ENCODE results near the gene RUNDC3A. TPM values are rescaled to one million over a fixed set of nuclear protein-coding genes. Genes with fewer than 3 reads are reported as not detected.

Gene RUNDC3A
- total RNA-seq = 0.16 and 0.18 TPM in 2 replicates

DNA sequence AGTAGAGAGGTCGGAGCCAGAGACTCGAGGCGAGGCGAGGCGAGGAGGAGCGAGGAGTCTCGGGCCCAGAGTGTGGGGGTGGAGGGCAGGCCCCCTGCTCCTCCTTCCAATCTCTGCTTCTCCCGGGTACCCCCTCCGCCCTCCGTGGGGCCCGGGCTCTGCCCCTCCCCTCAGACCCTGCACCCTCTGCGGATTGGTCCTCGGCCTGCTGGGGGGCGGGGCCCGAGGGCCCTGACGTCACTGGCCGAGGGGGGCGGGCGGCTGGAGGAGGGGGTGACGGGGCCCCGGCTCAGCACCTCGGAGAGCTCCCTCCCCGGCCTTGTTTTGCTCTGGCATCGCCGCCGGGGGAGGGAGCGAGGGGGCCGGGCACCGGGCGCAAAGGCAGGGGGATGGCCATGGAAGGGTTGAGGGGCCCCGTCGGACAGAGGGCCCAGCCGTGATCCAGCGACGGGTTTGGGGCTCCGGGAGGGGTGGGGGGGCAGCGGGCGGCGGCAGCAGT lies at the start of gene RUNDC3A:
Gene RUNDC3A, plus strand, starts transcription at position 282 of the 499 bp plus-strand sequence. CDS start 232 bp downstream, outside the sequence.
- Mint-ChIP-seq H3K27me3 (ENCODE audit: low read depth) (peaks cover 29% of the 10 kb centered on the region), H3K27ac (no peak within 1 kb of the TSS), H3K36me3 (ENCODE audit: low read depth) (no peaks in the 10 kb centered on the region), H3K9me3 (no peaks in the 10 kb centered on the region), H3K4me3 (ENCODE audit: low read depth) (peak within 1 kb of the TSS; percentile 17), H3K4me1 (ENCODE audit: low read depth) (peaks cover 7% of the 10 kb centered on the region)
- DNase-seq (ENCODE audit: low spot score) = peak; percentile 73
- intact Hi-C loops (cut with micrococcal nuclease) = no loop called here

DNA sequence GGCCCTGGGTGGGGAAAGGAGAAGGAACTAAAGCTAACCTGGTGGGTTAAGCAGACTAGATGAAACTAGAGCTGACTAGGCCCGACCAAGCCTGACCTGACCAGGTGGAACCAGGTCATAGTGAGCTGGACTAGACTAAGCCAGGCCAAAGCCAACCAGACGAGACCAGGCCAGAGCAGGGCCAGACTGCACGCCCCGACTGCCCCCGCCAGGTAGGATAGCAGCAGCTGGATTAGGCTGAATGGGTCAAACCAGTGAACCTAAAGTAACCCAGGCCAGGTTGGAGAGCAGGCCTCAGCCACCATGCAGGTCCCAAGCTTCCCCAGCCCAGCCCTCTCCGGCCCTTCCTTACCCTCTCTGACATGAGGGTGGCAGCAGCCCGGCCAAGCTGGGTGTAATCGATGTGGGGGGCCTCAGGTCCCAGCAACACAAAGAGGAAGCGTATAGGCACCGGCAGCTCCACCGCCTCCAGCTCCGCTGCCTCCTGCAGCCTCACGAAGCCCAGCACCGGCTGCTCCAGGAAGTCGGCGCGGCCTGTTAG lies 49.5 kb upstream of the RUNDC3A start:
- no peaks in the 10 kb centered on the region for H3K36me3 Mint-ChIP-seq (ENCODE audit: low read depth)
- H3K27me3 Mint-ChIP-seq (ENCODE audit: low read depth) = no peaks in the 10 kb centered on the region
- H3K9me3 Mint-ChIP-seq = no peaks in the 10 kb centered on the region
- no peaks in the 10 kb centered on the region for H3K4me1 Mint-ChIP-seq (ENCODE audit: low read depth)
- DNase-seq (ENCODE audit: low spot score) = no peak
- intact Hi-C loops (cut with micrococcal nuclease) = no loop called here
- no peak overlapping the region for H3K27ac Mint-ChIP-seq
- H3K4me3 Mint-ChIP-seq (ENCODE audit: low read depth) = no peak overlapping the region

DNA sequence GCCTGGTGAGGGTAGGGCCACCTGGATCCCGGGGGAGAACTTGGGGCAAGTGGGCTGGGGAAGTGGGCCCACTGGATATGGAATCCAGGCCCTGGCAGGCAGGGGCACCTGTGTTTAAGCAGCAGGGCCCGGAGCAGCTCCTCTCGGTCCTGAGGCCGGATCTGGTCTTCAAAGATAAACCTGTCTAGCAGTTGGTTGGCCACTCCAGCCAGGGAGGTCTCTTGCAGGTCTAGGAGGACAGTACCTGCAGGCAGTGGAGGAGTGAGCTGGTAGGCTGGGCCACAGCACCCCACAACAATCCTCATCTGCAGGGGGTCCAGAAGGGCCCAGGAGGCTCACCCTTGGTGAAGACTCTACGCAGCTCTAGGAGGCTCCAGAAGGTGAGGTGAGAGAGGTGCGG lies 48.1 kb upstream of the RUNDC3A start:
- DNase-seq (ENCODE audit: low spot score) = no peak
- Mint-ChIP-seq H3K4me1 (ENCODE audit: low read depth) (no peaks in the 10 kb centered on the region), H3K36me3 (ENCODE audit: low read depth) (no peaks in the 10 kb centered on the region), H3K27me3 (ENCODE audit: low read depth) (no peaks in the 10 kb centered on the region), H3K4me3 (ENCODE audit: low read depth) (no peak overlapping the region), H3K27ac (no peak overlapping the region), H3K9me3 (no peaks in the 10 kb centered on the region)
- intact Hi-C loops (cut with micrococcal nuclease) = no loop called here

DNA sequence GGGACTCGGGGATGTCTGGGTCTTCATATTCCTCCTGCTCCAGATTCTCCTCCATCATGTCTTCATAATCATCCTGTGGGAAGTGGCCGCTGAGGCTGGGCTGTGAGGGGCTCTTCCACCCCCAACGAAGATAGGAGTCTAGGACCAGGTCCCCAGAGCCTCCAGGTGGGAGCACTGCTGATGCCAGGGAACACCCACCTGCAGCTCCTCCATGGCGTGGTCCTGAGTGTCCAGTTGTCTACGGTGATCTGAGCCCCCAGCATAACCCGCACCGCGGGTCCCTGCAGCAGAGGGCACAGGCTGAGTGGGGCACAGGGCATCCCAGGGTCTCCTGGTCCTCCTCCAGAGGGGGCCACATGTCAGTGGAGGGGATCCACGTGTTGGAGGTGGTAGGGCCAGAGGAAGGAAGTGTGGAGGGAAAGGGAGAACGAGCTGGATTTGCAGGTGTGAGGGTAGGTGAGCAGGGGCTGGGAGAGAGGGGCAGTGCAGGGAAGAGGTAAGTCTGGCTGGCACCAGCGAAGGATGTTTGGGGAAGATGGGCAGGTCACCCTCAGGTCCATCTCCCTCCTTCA lies 45.7 kb upstream of the RUNDC3A start:
- DNase-seq (ENCODE audit: low spot score) = no peak
- no peaks in the 10 kb centered on the region for H3K9me3 Mint-ChIP-seq
- H3K27ac Mint-ChIP-seq = no peak overlapping the region
- H3K36me3 Mint-ChIP-seq (ENCODE audit: low read depth) = no peaks in the 10 kb centered on the region
- intact Hi-C loops (cut with micrococcal nuclease) = no loop called here
- no peaks in the 10 kb centered on the region for H3K4me1 Mint-ChIP-seq (ENCODE audit: low read depth)
- no peaks in the 10 kb centered on the region for H3K27me3 Mint-ChIP-seq (ENCODE audit: low read depth)
- no peak overlapping the region for H3K4me3 Mint-ChIP-seq (ENCODE audit: low read depth)

DNA sequence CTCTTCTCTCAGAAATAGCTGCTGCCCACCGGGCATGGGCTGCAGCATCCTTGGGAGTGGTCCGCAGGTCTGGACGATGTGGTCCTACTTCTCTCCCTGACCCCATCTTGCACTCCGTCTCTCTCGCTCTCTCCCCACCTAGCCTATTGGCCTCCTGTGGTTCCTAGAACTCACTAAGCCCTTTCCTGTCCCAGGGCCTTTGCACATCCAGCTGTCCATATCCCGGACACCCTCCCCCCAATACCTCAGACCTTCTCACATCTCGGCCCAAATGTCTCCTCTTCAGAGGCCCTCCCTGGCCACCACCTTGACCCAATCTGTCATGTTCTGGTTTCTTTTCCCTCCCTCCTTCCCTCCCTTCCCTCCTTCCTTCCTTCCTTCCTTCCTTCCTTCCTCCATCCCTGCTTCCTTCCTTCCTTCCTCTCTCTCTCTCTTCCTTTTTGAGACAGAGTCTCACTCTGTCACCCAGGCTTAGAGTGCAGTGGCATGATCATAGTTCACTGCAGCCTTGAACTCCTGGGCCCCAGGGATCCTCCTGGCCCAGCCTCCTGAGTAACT lies 45.0 kb upstream of the RUNDC3A start:
- H3K27me3 Mint-ChIP-seq (ENCODE audit: low read depth) = no peaks in the 10 kb centered on the region
- no peaks in the 10 kb centered on the region for H3K4me1 Mint-ChIP-seq (ENCODE audit: low read depth)
- H3K4me3 Mint-ChIP-seq (ENCODE audit: low read depth) = no peak overlapping the region
- no peaks in the 10 kb centered on the region for H3K9me3 Mint-ChIP-seq
- H3K36me3 Mint-ChIP-seq (ENCODE audit: low read depth) = no peaks in the 10 kb centered on the region
- no peak for DNase-seq (ENCODE audit: low spot score)
- no peak overlapping the region for H3K27ac Mint-ChIP-seq
- intact Hi-C loops (cut with micrococcal nuclease) = no loop called here

DNA sequence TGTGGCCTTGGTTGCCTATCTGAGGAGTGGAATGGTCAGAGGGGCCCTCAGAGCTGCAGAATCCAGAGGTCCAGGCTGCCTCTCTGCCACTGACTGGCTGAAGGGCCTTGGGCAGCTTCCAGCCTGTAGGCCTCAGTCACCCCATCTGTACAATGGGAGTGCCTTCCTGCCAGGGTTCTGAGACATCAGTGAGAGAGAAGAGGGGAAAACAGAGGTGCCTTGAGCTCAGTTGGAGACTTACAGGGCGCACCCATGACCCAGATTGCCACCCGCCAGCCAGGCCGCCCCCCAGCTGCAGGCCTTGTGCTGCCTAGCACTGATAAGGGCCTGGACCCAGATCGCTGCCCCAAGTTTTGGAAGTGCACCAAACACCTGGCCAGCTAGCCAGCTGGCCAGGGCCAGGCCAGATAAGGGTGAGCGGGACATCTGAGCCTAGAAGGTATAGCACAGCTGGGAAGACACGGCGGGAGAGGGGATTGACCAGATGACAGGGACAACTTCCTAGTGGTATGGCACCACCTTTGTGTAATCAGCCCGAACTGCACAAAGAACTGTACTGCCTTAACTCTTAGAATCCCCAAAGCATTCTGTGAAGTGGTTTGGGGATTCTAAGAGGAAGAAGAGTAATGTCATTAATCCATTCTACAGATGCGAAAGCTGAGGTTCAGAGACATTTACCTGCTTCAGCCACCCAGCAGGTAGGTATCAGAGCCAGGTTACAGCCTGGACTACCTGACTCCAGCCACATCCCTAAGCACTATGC lies 41.8 kb upstream of the RUNDC3A start:
- intact Hi-C loops (cut with micrococcal nuclease) = no loop called here
- H3K4me3 Mint-ChIP-seq (ENCODE audit: low read depth) = no peak overlapping the region
- no peaks in the 10 kb centered on the region for H3K9me3 Mint-ChIP-seq
- no peaks in the 10 kb centered on the region for H3K4me1 Mint-ChIP-seq (ENCODE audit: low read depth)
- no peaks in the 10 kb centered on the region for H3K36me3 Mint-ChIP-seq (ENCODE audit: low read depth)
- H3K27me3 Mint-ChIP-seq (ENCODE audit: low read depth) = no peaks in the 10 kb centered on the region
- DNase-seq (ENCODE audit: low spot score) = no peak
- H3K27ac Mint-ChIP-seq = no peak overlapping the region

DNA sequence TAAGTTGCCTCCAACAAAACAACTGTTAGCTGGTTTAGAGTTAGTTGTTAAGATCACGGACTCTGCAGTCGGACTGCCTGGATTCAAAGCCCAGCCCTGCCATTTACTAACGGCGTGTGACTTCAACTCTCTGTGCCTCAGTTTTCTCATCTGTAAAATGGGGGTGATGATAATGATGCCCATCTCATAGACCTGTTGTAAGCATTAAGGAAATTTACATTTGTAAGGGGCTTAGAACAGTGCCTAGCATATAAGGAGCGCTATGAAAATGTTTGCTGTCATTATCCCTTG lies 41.3 kb upstream of the RUNDC3A start:
- Mint-ChIP-seq H3K4me3 (ENCODE audit: low read depth) (no peak overlapping the region), H3K4me1 (ENCODE audit: low read depth) (no peaks in the 10 kb centered on the region), H3K27me3 (ENCODE audit: low read depth) (no peaks in the 10 kb centered on the region), H3K27ac (no peak overlapping the region), H3K9me3 (no peaks in the 10 kb centered on the region), H3K36me3 (ENCODE audit: low read depth) (no peaks in the 10 kb centered on the region)
- no peak for DNase-seq (ENCODE audit: low spot score)
- intact Hi-C loops (cut with micrococcal nuclease) = no loop called here

DNA sequence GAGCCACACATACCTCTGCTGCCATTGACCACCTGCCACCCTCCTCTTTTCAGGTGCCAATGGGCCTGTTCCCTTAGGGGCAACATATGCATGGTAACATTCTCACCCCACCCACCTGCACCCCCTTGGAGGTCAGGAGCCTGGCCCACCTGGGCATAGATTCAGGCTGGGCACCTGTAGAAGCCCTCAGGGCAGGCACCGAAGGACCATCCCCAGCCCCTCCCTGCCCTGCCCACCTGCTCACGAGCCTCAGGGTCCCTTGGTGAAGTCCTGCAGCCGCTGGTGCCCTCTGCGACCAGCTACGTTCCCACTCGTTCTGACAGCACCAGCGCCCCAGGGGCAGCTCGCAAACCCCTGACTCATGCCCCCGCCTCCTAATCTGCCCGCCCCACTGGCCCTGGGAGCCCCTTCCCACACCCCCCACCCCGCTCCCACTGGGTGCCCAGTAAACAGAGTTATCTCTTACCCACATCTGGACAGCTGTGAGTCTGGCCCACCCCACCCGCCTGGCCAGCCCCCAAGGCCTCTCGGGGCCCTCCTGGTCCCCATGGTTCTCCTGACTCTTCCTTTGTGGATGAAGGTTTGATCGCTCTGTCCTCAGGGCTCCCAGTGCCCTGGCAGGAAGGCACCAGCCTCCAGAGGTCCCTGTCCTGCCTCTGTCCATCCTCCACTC lies 40.4 kb upstream of the RUNDC3A start, which contains the start of gene SLC4A1:
Gene SLC4A1, minus strand, starts transcription at position 318 of the 673 bp plus-strand sequence. CDS start 5,269 bp downstream, outside the sequence.
- Mint-ChIP-seq H3K36me3 (ENCODE audit: low read depth) (no peaks in the 10 kb centered on the region), H3K9me3 (no peaks in the 10 kb centered on the region), H3K4me1 (ENCODE audit: low read depth) (no peaks in the 10 kb centered on the region), H3K4me3 (ENCODE audit: low read depth) (no peak within 1 kb of the TSS), H3K27ac (no peak within 1 kb of the TSS), H3K27me3 (ENCODE audit: low read depth) (no peaks in the 10 kb centered on the region)
- intact Hi-C loops (cut with micrococcal nuclease) = no loop called here
- DNase-seq (ENCODE audit: low spot score) = no peak

DNA sequence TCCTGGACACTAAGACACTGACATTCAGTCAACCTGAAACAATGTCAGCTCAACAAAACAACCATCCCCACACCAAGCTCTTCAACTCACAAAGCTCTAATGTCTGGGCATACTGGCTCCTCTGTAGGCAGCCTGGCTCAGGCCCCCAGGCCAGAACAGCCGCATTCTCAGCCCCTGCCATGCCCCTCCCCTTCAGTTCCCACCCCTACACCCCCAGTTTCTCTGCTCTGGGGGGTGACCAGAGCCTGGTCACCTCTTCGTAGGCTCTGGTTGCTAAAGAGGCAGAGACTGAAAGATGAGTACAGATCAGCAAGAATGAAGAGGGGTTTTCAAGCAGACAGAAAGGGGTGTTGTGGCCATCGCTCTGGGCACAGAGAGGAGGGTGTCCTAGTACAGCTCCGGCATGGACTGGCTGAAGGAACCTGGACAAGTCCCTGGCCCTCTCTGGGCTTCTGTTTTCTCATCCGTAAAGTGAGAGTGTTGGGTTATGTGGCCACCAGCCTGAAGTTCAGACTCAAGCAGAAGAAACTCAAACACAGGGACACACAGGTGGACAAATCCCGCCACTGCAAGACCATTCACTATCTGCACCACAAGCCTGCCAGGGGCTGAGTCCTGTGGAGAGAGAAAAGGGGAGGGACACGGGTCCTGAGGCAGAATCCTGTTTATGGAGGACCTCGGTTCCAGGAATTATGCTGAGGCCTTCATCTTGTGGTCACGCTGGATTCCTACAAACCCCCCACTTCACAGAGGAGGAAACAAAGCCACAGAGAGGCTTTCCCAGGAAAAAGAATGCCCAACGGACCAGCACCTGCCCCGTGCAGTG lies 39.5 kb upstream of the RUNDC3A start:
- DNase-seq (ENCODE audit: low spot score) = no peak
- no peaks in the 10 kb centered on the region for H3K9me3 Mint-ChIP-seq
- H3K27ac Mint-ChIP-seq = no peak overlapping the region
- no peak overlapping the region for H3K4me3 Mint-ChIP-seq (ENCODE audit: low read depth)
- H3K4me1 Mint-ChIP-seq (ENCODE audit: low read depth) = no peaks in the 10 kb centered on the region
- H3K27me3 Mint-ChIP-seq (ENCODE audit: low read depth) = peaks cover under 1% of the 10 kb centered on the region
- intact Hi-C loops (cut with micrococcal nuclease) = no loop called here
- H3K36me3 Mint-ChIP-seq (ENCODE audit: low read depth) = no peaks in the 10 kb centered on the region

DNA sequence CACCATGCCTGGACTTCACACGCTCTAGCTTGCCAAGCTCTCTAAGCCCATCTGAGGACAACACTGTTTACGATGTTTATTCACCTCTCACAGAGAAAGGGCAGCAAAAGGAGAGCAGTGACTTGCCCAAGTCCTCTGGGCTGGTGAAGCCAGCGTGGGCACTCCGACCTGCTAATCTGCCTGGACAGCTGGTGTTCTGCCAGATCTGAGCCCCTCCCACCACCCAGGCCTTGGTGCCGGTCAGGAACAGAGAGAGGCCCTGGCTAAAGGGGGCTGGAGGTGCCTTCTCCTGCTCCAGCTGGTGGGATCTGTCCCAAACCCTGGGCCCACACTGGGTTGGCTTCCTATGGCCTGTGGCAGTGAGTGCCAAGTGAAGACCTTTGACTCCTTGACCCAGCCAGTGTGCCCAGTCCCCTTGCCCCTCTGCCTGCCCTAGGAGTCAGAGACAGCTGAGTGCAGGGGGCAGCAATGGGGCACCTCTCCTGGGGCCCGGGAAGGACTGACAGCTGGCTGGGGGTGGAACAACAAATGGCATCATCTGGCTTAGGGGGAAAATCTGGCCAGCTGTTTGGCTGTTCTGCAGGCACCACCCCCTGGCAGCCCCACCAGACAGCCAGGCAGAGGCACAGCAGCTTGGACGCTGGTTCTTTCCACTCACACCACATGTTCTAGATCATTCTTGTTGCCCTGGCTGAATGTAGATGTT lies 38.7 kb upstream of the RUNDC3A start:
- no peak for DNase-seq (ENCODE audit: low spot score)
- Mint-ChIP-seq H3K4me3 (ENCODE audit: low read depth) (no peak overlapping the region), H3K27ac (no peak overlapping the region), H3K9me3 (no peaks in the 10 kb centered on the region), H3K36me3 (ENCODE audit: low read depth) (no peaks in the 10 kb centered on the region), H3K27me3 (ENCODE audit: low read depth) (peaks cover 2% of the 10 kb centered on the region), H3K4me1 (ENCODE audit: low read depth) (no peaks in the 10 kb centered on the region)
- intact Hi-C loops (cut with micrococcal nuclease) = no loop called here

DNA sequence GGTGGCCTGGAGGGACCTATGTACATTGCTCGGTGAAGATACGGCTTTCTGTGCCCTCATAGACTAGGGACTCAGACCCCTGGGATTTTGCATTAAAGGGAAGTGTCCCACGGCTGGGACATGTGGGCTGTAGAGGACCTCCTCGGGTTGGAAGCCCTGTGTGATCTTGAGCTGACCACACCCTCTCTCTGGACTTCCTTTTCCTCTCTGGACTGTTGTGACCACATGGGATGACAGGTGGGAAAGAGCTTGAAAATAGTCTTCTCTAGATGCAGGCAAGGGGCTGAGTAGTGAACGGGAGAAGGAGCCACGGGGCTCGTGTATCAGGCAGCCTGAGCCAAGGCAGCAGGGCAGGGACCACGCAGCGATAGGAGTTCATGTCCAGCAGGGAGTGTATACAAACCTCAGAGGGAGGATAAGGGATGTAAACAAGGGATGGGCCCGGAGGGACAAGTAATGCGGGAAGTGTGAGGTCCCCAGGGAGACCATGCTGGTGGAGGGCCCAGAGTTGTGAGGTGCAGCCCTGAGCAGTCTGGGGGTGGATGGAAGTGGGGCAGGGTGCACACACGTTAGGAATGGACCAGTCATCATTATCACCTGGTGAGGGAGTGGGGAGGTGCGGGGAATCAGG lies 36.0 kb upstream of the RUNDC3A start:
- H3K27ac Mint-ChIP-seq = no peak overlapping the region
- no peak for DNase-seq (ENCODE audit: low spot score)
- no peaks in the 10 kb centered on the region for H3K4me1 Mint-ChIP-seq (ENCODE audit: low read depth)
- peaks cover 2% of the 10 kb centered on the region for H3K27me3 Mint-ChIP-seq (ENCODE audit: low read depth)
- no peaks in the 10 kb centered on the region for H3K36me3 Mint-ChIP-seq (ENCODE audit: low read depth)
- intact Hi-C loops (cut with micrococcal nuclease) = no loop called here
- H3K9me3 Mint-ChIP-seq = no peaks in the 10 kb centered on the region
- H3K4me3 Mint-ChIP-seq (ENCODE audit: low read depth) = no peak overlapping the region

Data from activated T-helper 2 cell treated with anti-CD3 and anti-CD28 coated beads, Interferon-gamma antibody, Interleukin-2, Interleukin-4, amounts not matched to agents 10 μg/mL and 5 μg/mL and 100 μg/mL, durations not matched to agents 14 hours and 24 hours and 36 hours (primary cell).